ENCODE measurements around the gene KLK1. TPM values are rescaled to one million over a fixed set of nuclear protein-coding genes. Genes with fewer than 3 reads are reported as not detected.

Gene KLK1
- total and polyA plus RNA-seq, 2 of the 13 experiments (the other 11 are each of a cell fraction or from before 2014, with no cell fraction given), result not detected

GRCh38 chr19:50835785-50836542 lies 12.4 kb upstream of the KLK1 start (continued):
- no peak for TF ChIP-seq ARID5B (CRISPR knock-in tag; IDR thresholded peaks at IDR 0.05)
- no peak for TF ChIP-seq ZNF253 (CRISPR knock-in tag; IDR thresholded peaks at IDR 0.05; ENCODE audit: borderline replicate concordance)
- TF ChIP-seq SKIL (CRISPR knock-in tag; IDR thresholded peaks at IDR 0.05; ENCODE audit: borderline replicate concordance), result no peak
- TF ChIP-seq MEIS2 (CRISPR knock-in tag; IDR thresholded peaks at IDR 0.05), result peak; percentile 26; the same call in 1 of the 2 replicates
- TF ChIP-seq BHLHE40 (IDR thresholded peaks at IDR 0.05; ENCODE audit: low read length), result no peak
- no peak for TF ChIP-seq ZNF580 (CRISPR knock-in tag; IDR thresholded peaks at IDR 0.05; ENCODE audit: borderline replicate concordance, low read depth)
- TF ChIP-seq HNF1B (CRISPR knock-in tag; IDR thresholded peaks at IDR 0.05), result no peak
- TF ChIP-seq CCDC6 (CRISPR knock-in tag; IDR thresholded peaks at IDR 0.05), result peak; percentile 47; the same call in 1 of the 2 replicates
- TF ChIP-seq ATF4 (CRISPR knock-in tag; IDR thresholded peaks at IDR 0.05), result no peak
- 0 out of 2 replicates have a peak, but pooled peaks have one; percentile 37 for TF ChIP-seq DZIP1 (CRISPR knock-in tag; IDR thresholded peaks at IDR 0.05)
- no peak for TF ChIP-seq ZNF275 (CRISPR knock-in tag; IDR thresholded peaks at IDR 0.05; ENCODE audit: borderline replicate concordance)
- TF ChIP-seq HIVEP1 (CRISPR knock-in tag; IDR thresholded peaks at IDR 0.05), result no peak
- TF ChIP-seq HNRNPK (IDR thresholded peaks at IDR 0.05; ENCODE audit: low read depth, low read length, poor library complexity, severe bottlenecking), result no peak

Data from HepG2 (cell line).